HCT116 (cell line): Measurements from ENCODE around the gene LINGO1. TPM values are rescaled to one million over a fixed set of nuclear protein-coding genes. Genes with fewer than 3 reads are reported as not detected.

Source experiments
- ATAC-seq: fragments of 200-7000 bp; cut with Tn5 transposase; 2 replicates; pipeline ENCODE4 v1.9.1; 2020; ENCODE audit warnings: mild to moderate bottlenecking, moderate library complexity
- BruUV-seq: library from RNA; stranded (reverse); fragments of 400-500 nt; replicated peaks from 2 replicates; lab custom pipeline; 2021; lab: Mats Ljungman, UMichigan
- CTCF ChIA-PET: fragments of 300-600 bp; sonication (Branson Sonifier 250); formaldehyde crosslinking; loops from one replicate; lab custom pipeline; 2021; ENCODE audit warnings: antibody characterized with exemption; lab: Charles Lee
- POLR2A ChIA-PET: fragments of 300-600, 350-600 bp; sonication (Branson Sonifier 250); formaldehyde crosslinking; loops from one replicate; lab custom pipeline; 2021; ENCODE audit warnings: antibody characterized with exemption; lab: Charles Lee
- RAD21 ChIA-PET, 2 experiments: fragments of 300-600 bp; sonication (Branson Sonifier 250); formaldehyde crosslinking; loops; one replicate each; lab custom pipeline; 2023; ENCODE audit warnings: low total read pairs in 2 of 2; ENCODE audit not compliant: uncharacterized antibody in 2 of 2, unreplicated experiment in 2 of 2, low non-redundant PET in 1 of 2; lab: Charles Lee
- DNase-seq: peaks from one replicate; pipeline ENCODE4 v3.0.0-alpha.2; 2010; ENCODE audit warnings: low read depth, low spot score
- H2AFZ ChIP-seq: fragments of 200-600 bp; shearing (Covaris generic), sonication (generic); 2 replicates; pipeline ENCODE4 v1.6.1; 2017; ENCODE audit warnings: low read depth, mixed run types, mixed read lengths, antibody characterized with exemption, low read length; ENCODE audit not compliant: poor library complexity, severe bottlenecking
- H3K27ac ChIP-seq: 2 replicates; pipeline ENCODE4 v1.5.1; 2012; ENCODE audit warnings: low read depth, low read length
- H3K27me3 ChIP-seq: fragments of 200-600 bp; sonication (generic); 2 replicates; pipeline ENCODE4 v1.6.1; 2016; ENCODE audit warnings: mixed run types, low read length, mixed read lengths; ENCODE audit not compliant: insufficient read depth
- H3K36me3 ChIP-seq, 2 experiments: fragments of 200-500 bp in 1 of 2; fragments of 200-600 bp in 1 of 2; sonication (Bioruptor generic) in 1 of 2; sonication (generic) in 1 of 2; 2 replicates each; pipeline versions ENCODE4 v1.5.1 to v1.6.1; 2014 to 2016; ENCODE audit warnings: low read length in 2 of 2, inconsistent platforms in 1 of 2, mixed read lengths in 1 of 2, mixed run types in 1 of 2; ENCODE audit not compliant: insufficient read depth in 2 of 2, control insufficient read depth in 1 of 2
- H3K4me1 ChIP-seq, 2 experiments: fragments of 200-600 bp in 1 of 2; sonication (generic) in 1 of 2; 2 replicates each; pipeline versions ENCODE4 v1.5.1 to v1.6.1; 2012 to 2017; ENCODE audit warnings: low read length in 2 of 2, inconsistent platforms in 1 of 2, mild to moderate bottlenecking in 1 of 2, mixed read lengths in 1 of 2, mixed run types in 1 of 2, moderate library complexity in 1 of 2; ENCODE audit not compliant: insufficient read depth in 2 of 2, control insufficient read depth in 1 of 2
- H3K4me2 ChIP-seq: fragments of 200-600 bp; sonication (generic); 2 replicates; pipeline ENCODE4 v1.6.1; 2017; ENCODE audit warnings: mixed run types, low read length, mixed read lengths
- H3K4me3 ChIP-seq, 2 experiments: fragments of 200-600 bp in 1 of 2; sonication (generic) in 1 of 2; replicated peaks in 1 of 2; 2 replicates each; pipeline ENCODE4 v1.5.1; 2011 to 2016; ENCODE audit warnings: low read length in 2 of 2, control low read depth in 1 of 2, low read depth in 1 of 2, mild to moderate bottlenecking in 1 of 2, mixed read lengths in 1 of 2, mixed run types in 1 of 2
- H3K79me2 ChIP-seq: fragments of 200-600 bp; sonication (generic); 2 replicates; pipeline ENCODE4 v1.6.1; 2017; ENCODE audit warnings: mild to moderate bottlenecking, mixed run types, low read length, moderate library complexity, mixed read lengths; ENCODE audit not compliant: insufficient read depth
- H3K9ac ChIP-seq: fragments of 200-600 bp; sonication (generic); 2 replicates; pipeline ENCODE4 v1.6.1; 2016; ENCODE audit warnings: low read length, mixed read lengths
- H3K9me2 ChIP-seq: fragments of 200-600 bp; sonication (generic), shearing (Covaris generic); 2 replicates; pipeline ENCODE4 v1.6.1; 2017; ENCODE audit warnings: mixed run types, mild to moderate bottlenecking, moderate library complexity; ENCODE audit not compliant: insufficient read depth
- H3K9me3 ChIP-seq, 2 experiments: fragments of 200-500 bp in 1 of 2; fragments of 200-600 bp in 1 of 2; sonication (Bioruptor generic) in 1 of 2; sonication (generic) in 1 of 2; 2 replicates each; pipeline ENCODE4 v1.6.1; 2014 to 2017; ENCODE audit warnings: low read length in 2 of 2, mixed read lengths in 2 of 2, inconsistent platforms in 1 of 2, low read depth in 1 of 2, mild to moderate bottlenecking in 1 of 2, mixed run types in 1 of 2, moderate library complexity in 1 of 2; ENCODE audit not compliant: control insufficient read depth in 1 of 2, insufficient read depth in 1 of 2
- H4K20me1 ChIP-seq: fragments of 200-600 bp; sonication (generic), shearing (Covaris generic); 2 replicates; pipeline ENCODE4 v1.6.1; 2017; ENCODE audit warnings: mixed run types, mild to moderate bottlenecking, moderate library complexity; ENCODE audit not compliant: insufficient read depth
- ATF3 ChIP-seq: IDR thresholded peaks from 2 replicates; pipeline ENCODE4 v1.6.1; 2012
- CBX3 ChIP-seq: IDR thresholded peaks from 2 replicates; pipeline ENCODE4 v1.6.1; 2012; ENCODE audit warnings: low read depth
- CEBPB ChIP-seq: IDR thresholded peaks from 2 replicates; pipeline ENCODE4 v1.6.1; 2012; ENCODE audit warnings: low read depth
- CTCF ChIP-seq, 3 experiments: fragments of 200-600 bp in 1 of 3; sonication (generic) in 1 of 3; IDR thresholded peaks in 2 of 3; conservative IDR thresholded peaks in 1 of 3; 2 replicates each; pipeline ENCODE4 v1.5.1; 2012 to 2017; ENCODE audit warnings: low read depth in 2 of 3, low read length in 2 of 3, antibody characterized with exemption in 1 of 3, borderline replicate concordance in 1 of 3, control low read depth in 1 of 3, mild to moderate bottlenecking in 1 of 3, mixed read lengths in 1 of 3, mixed run types in 1 of 3, moderate library complexity in 1 of 3; ENCODE audit not compliant: insufficient read depth in 1 of 3
- EGR1 ChIP-seq: IDR thresholded peaks from 2 replicates; pipeline ENCODE4 v1.6.1; 2012; ENCODE audit warnings: low read depth
- ELF1 ChIP-seq: IDR thresholded peaks from 2 replicates; pipeline ENCODE4 v1.6.1; 2012; ENCODE audit warnings: low read depth, borderline replicate concordance
- EZH2 ChIP-seq: fragments of 200-600 bp; sonication (generic); IDR thresholded peaks from 2 replicates; pipeline ENCODE4 v1.6.1; 2017; ENCODE audit warnings: antibody characterized with exemption, mixed run types
- FOSL1 ChIP-seq: IDR thresholded peaks from 2 replicates; pipeline ENCODE4 v1.6.1; 2012; ENCODE audit warnings: low read depth
- REST ChIP-seq: IDR thresholded peaks from 2 replicates; pipeline ENCODE4 v1.6.1; 2012; ENCODE audit warnings: low read depth
- SIN3A ChIP-seq: IDR thresholded peaks from 2 replicates; pipeline ENCODE4 v1.6.1; 2012; ENCODE audit warnings: low read depth
- SRF ChIP-seq: IDR thresholded peaks from 2 replicates; pipeline ENCODE4 v1.6.1; 2012; ENCODE audit warnings: low read depth
- TCF7L2 ChIP-seq: IDR thresholded peaks from 2 replicates; pipeline ENCODE4 v1.7.0; 2011; ENCODE audit warnings: borderline replicate concordance, inconsistent platforms; ENCODE audit not compliant: insufficient read depth, insufficient read length; ENCODE audit errors: extremely low read depth
- YY1 ChIP-seq: IDR thresholded peaks from 2 replicates; pipeline ENCODE4 v1.6.1; 2011; ENCODE audit warnings: low read length, low read depth, moderate library complexity, mild to moderate bottlenecking; ENCODE audit not compliant: insufficient replicate concordance; ENCODE audit errors: extremely low read depth
- ZBTB33 ChIP-seq: IDR thresholded peaks from 2 replicates; pipeline ENCODE4 v1.6.1; 2011; ENCODE audit warnings: mild to moderate bottlenecking, low read length, moderate library complexity; ENCODE audit not compliant: insufficient replicate concordance; ENCODE audit errors: extremely low read depth
- intact Hi-C: fragments of 100-400 bp; cut with micrococcal nuclease; formaldehyde crosslinking; loops from 2 replicates; pipeline ENCODE4 v1.10.0; 2022
- total RNA-seq: library from RNA; stranded (reverse); gene quantifications from one replicate; pipeline ENCODE4 v1.2.1, GENCODE V29; 2021; ENCODE audit not compliant: unreplicated experiment

LINGO1 gene
- total RNA-seq, 1 experiment from 2014 or later = 15.6 TPM

DNA sequence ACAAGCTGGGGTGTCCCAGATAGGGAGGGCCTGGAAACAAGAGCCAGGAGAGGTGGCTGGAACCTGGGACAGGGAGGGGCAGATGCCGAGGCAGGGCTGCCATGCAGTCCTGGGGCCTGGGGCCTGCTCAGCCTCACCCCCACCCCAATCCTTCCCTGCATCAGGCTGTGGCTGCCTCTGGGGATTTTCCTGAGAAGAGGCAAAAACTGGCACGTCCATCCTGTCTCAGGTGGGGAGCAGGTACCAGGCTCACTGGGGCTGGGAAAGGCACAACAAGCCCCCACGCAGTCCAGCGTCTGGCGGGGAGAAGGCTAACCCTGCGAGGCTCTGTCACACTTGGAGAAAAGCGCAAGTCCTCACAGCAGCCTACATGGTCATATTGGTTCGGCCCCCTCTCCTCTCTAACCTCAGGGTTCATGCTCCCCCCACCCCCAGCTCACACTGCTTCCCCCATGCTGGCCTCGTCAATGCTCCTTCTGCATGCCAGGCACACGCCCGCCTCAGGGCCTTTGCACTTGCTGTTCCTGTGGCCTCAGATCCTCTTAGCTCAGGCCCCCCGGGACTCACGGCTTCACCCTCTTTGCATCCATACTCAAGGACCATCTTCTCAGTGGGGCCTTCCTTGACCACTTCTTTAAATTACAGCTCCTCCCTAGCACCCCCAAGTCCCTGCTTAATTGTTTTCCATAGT, 53.1 kb downstream of the LINGO1 start:
- no peaks in the 10 kb centered on the region for H3K27me3 ChIP-seq
- CTCF ChIA-PET = no interaction called here
- H3K79me2 ChIP-seq = no peaks in the 10 kb centered on the region
- H3K4me2 ChIP-seq = no peak overlapping the region
- BruUV-seq = no TSS peak
- DNase-seq (no peak), ATAC-seq (no peak)
- POLR2A ChIA-PET = no interaction called here
- no peak for TF ChIP-seq CBX3
- TF ChIP-seq ATF3 = no peak
- no peak for TF ChIP-seq CEBPB
- TF ChIP-seq ZBTB33 = no peak
- no peak for TF ChIP-seq EGR1
- TF ChIP-seq ELF1 = no peak
- no peak for TF ChIP-seq TCF7L2
- TF ChIP-seq SRF = no peak
- TF ChIP-seq SIN3A = no peak
- no peak for TF ChIP-seq CTCF (IDR thresholded peaks at IDR 0.05 in 2 of 3, conservative IDR thresholded peaks at IDR 0.05 in 1 of 3; ENCODE audit: borderline replicate concordance in 1 of 3, insufficient read depth in 1 of 3, low read depth in 2 of 3, low read length in 2 of 3)
- TF ChIP-seq REST = no peak
- TF ChIP-seq YY1 = no peak
- TF ChIP-seq EZH2 = no peak
- TF ChIP-seq FOSL1 = no peak
- no peaks in the 10 kb centered on the region for H3K36me3 ChIP-seq
- H3K27ac ChIP-seq = no peak overlapping the region
- intact Hi-C loops = no loop called here
- no peak overlapping the region for H3K9ac ChIP-seq
- H3K4me1 ChIP-seq = no peaks in the 10 kb centered on the region
- no peaks in the 10 kb centered on the region for H4K20me1 ChIP-seq
- H3K9me2 ChIP-seq = no peaks in the 10 kb centered on the region
- RAD21 ChIA-PET = no interaction called here
- H3K4me3 ChIP-seq = no peak overlapping the region
- H2AFZ ChIP-seq = no peak overlapping the region
- H3K9me3 ChIP-seq = no peaks in the 10 kb centered on the region
